Chondrocyte (in vitro differentiated cells): ENCODE measurements around the gene C3orf18. TPM values are rescaled to one million over a fixed set of nuclear protein-coding genes. Genes with fewer than 3 reads are reported as not detected.
A peak's percentile ranks its signal among the peaks of the same experiment; 100 is the strongest.

Experiments
- DNase-seq: peaks from one replicate; pipeline ENCODE4 v3.0.0; 2021; ENCODE audit warnings: mixed read lengths, low spot score
- H3K27ac Mint-ChIP-seq: one replicate; pipeline ENCODE4 v1.8.0; 2021; ENCODE audit warnings: mild to moderate bottlenecking, moderate library complexity, mixed read lengths; ENCODE audit not compliant: unreplicated experiment
- H3K27me3 Mint-ChIP-seq: 2 replicates; pipeline ENCODE4 v1.8.0; 2021; ENCODE audit warnings: low read depth, mixed read lengths
- H3K36me3 Mint-ChIP-seq: 2 replicates; pipeline ENCODE4 v1.8.0; 2021; ENCODE audit warnings: low read depth, mixed read lengths
- H3K4me1 Mint-ChIP-seq: 2 replicates; pipeline ENCODE4 v1.8.0; 2021; ENCODE audit warnings: low read depth, mild to moderate bottlenecking, mixed read lengths
- H3K4me3 Mint-ChIP-seq: one replicate; pipeline ENCODE4 v1.8.0; 2021; ENCODE audit warnings: mild to moderate bottlenecking, moderate library complexity, mixed read lengths; ENCODE audit not compliant: unreplicated experiment
- H3K9me3 Mint-ChIP-seq: 2 replicates; pipeline ENCODE4 v1.8.0; 2021; ENCODE audit warnings: low read depth, mixed read lengths
- total RNA-seq: library from RNA; stranded (reverse); gene quantifications from 3 replicates; pipeline ENCODE4 v1.2.1, GENCODE V29; 2021
- TF ChIP-seq, protein P1 (sequence below): fragments of 200-600 bp; sonication (generic); IDR thresholded peaks from 2 replicates; pipeline ENCODE4 v1.5.0; 2021; ENCODE audit warnings: antibody characterized with exemption, mild to moderate bottlenecking, moderate library complexity

Gene C3orf18
- total RNA-seq, 1 donor from 2014 or later = 5.8 TPM

DNA sequence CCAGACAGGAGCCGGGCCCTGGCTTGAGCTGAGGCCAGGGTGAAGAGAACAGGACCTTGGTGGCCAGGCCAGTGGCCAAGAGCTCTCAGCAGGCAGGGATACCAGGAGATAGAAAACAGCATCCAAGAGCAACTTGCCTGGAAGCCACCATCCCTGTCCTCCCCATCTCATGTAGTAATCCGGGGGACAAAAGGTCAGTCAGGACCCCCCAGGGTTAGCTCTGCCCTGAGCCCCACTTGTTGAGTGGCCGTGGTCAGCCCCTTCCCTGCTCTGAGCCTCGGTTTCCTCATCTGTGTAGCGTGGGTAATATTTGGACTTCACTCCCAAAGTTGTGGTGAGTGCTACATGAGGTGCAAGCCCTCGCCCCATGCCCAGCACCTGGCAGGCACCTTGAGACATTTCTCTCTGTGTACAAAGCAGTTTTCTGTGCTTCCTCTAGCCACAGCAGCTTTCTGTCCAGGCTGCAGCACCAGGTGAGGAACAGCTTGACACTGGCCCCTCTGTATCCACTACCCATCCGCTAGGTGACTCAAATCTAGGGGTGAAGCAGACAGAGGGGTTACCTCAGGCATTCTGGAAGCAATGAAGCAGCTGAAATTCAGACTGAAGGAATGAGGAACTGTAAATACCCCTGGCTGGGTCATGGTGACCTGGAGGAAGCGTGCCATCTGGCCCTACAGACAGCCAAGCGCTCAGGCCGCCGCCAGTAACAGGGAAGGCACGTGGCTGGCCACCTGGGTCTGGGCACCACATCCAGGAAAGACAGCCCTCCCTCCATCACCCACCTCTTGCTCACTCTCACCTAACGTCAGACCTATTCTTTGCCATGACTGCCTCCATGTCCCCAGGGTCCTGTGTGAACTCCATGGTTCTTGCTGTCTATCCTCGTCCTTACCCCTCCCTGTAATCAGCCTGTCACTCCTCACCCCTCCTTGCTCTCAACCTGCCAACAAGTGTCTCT lies 37.4 kb upstream of the C3orf18 start:
- no peaks in the 10 kb centered on the region for H3K36me3 Mint-ChIP-seq
- H3K27ac Mint-ChIP-seq = no peak overlapping the region
- no peak for DNase-seq
- TF ChIP-seq, protein P1, sequence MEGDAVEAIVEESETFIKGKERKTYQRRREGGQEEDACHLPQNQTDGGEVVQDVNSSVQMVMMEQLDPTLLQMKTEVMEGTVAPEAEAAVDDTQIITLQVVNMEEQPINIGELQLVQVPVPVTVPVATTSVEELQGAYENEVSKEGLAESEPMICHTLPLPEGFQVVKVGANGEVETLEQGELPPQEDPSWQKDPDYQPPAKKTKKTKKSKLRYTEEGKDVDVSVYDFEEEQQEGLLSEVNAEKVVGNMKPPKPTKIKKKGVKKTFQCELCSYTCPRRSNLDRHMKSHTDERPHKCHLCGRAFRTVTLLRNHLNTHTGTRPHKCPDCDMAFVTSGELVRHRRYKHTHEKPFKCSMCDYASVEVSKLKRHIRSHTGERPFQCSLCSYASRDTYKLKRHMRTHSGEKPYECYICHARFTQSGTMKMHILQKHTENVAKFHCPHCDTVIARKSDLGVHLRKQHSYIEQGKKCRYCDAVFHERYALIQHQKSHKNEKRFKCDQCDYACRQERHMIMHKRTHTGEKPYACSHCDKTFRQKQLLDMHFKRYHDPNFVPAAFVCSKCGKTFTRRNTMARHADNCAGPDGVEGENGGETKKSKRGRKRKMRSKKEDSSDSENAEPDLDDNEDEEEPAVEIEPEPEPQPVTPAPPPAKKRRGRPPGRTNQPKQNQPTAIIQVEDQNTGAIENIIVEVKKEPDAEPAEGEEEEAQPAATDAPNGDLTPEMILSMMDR = no peak
- H3K4me3 Mint-ChIP-seq = no peak overlapping the region
- no peaks in the 10 kb centered on the region for H3K9me3 Mint-ChIP-seq
- peaks cover 31% of the 10 kb centered on the region for H3K4me1 Mint-ChIP-seq
- no peaks in the 10 kb centered on the region for H3K27me3 Mint-ChIP-seq

DNA sequence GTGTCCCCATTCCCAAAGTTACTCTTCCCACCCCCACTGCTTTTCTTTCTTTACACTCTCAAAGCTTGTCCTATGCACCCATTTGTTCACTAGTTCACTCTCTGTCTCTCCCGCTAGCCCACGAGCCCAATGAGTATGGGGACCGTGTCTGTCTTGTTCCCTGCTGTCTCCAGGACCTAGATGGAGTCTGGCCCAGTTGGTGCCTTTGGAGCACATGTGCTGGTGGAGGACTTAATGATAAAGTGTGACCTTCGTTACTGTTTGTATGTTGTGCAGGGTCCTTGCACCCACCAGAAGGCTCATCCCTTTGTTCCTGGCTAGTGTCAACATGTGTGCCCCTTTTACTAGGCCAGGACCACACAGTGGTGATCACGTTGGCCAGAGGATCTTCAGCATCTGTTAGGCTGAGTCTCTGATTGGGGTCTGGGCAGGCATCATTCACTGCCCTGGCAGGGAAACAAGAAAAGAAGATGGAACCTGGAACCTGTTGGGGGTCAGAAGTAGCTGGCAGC lies 36.6 kb upstream of the C3orf18 start:
- no peak overlapping the region for H3K4me3 Mint-ChIP-seq
- no peaks in the 10 kb centered on the region for H3K9me3 Mint-ChIP-seq
- TF ChIP-seq, protein P1 = no peak
- H3K36me3 Mint-ChIP-seq = no peaks in the 10 kb centered on the region
- H3K27me3 Mint-ChIP-seq = no peaks in the 10 kb centered on the region
- H3K27ac Mint-ChIP-seq = no peak overlapping the region
- DNase-seq = no peak
- peaks cover 38% of the 10 kb centered on the region for H3K4me1 Mint-ChIP-seq

DNA sequence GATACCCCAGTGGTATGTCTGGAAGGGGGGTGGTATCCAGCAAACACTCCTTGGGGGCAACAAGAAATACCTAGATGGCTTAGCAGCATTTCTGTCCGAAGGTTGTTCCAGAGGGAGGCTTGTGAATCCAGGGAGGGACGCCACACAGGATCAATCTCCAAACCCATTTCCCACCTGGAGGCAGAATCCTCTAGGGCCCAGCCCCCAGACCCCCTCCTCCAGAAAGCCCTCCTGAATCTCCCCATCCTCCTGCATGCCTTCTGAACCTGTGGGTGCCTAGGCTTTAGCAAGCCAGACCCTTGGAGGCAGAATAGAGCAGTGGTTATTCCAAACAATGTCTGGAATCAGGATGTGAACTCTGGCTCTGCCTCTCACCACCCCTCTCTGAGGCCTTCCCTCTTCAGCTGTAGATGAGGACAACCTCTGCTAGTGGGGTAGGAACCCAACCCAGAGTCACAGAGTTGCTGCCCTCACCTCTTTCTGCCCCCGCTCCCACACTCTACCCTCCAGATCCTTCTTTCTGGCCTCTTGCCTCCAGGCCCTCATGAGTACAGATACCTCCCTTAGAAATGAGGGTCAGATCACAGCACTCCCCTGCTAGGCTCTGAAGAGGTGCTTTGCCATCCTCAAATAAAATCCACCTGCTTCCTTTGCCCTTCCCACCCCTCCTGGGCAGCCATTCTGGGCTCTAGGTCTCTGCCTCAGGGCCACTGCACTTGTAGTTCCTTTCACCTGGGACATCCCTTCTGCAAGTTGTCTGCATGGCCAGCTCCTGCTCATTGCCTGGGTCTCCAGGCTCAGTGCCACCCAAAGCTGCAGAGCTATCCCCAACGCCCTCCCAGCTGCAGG lies 35.9 kb upstream of the C3orf18 start:
- no peaks in the 10 kb centered on the region for H3K9me3 Mint-ChIP-seq
- no peak for DNase-seq
- H3K4me3 Mint-ChIP-seq = no peak overlapping the region
- H3K27ac Mint-ChIP-seq = no peak overlapping the region
- TF ChIP-seq, protein P1 = no peak
- H3K4me1 Mint-ChIP-seq = peaks cover 38% of the 10 kb centered on the region
- H3K27me3 Mint-ChIP-seq = no peaks in the 10 kb centered on the region
- no peaks in the 10 kb centered on the region for H3K36me3 Mint-ChIP-seq

DNA sequence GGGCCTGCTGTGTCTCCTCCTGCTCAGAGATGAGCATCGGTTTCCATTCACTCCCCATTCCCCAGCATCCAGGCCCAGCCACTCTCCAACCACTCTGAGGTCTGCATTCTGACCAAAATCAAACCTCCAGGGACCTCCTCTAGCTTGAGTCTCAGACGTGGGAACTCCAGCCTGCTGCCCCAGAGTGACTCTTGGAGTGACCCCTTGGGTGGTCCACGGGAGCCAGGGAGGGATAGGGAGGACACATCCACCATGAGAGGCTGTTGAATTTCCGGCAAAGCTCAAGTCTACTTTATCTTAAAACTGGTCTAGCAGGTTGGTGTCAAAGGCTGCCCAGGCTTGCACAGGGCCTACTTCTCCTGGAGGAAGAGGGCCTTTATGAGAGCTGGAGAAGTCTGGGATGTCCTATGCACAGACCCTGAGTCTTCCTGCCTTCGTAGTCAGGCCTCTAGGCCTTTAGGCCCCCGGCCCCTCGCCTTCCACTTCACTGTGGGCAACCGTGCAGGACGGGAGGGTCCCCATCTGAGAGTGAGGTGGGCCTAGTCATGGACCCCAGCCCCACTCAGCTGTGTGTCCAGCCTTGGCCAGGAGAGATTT lies 35.1 kb upstream of the C3orf18 start:
- Mint-ChIP-seq H3K4me3 (no peak overlapping the region), H3K27ac (peak overlapping the region; percentile 100), H3K27me3 (no peaks in the 10 kb centered on the region), H3K4me1 (peaks cover 38% of the 10 kb centered on the region), H3K9me3 (no peaks in the 10 kb centered on the region), H3K36me3 (no peaks in the 10 kb centered on the region)
- TF ChIP-seq, protein P1 = no peak
- DNase-seq = no peak
